ENCODE measurements around the gene EMX1.

The EMX1 gene

GRCh38 chr2:72917138-72917876 lies at the start of gene EMX1:
Gene EMX1 (plus strand): TSS chr2:72917519. CDS start chr2:72917853, 334 bp downstream.
- Mint-ChIP-seq H3K9me3 (no peaks in the 10 kb centered on the region), H3K27me3 (peaks cover 80% of the 10 kb centered on the region), H3K4me1 (peaks cover 32% of the 10 kb centered on the region), H3K4me3 (peak within 1 kb of the TSS; percentile 68), H3K36me3 (ENCODE audit: low read depth) (no peaks in the 10 kb centered on the region), H3K27ac (no peak within 1 kb of the TSS)
- DNase-seq, result peak; percentile 55
- peak; percentile 30 for ATAC-seq

- H3K27ac Mint-ChIP-seq, result no peak overlapping the region
- H3K27me3 Mint-ChIP-seq, result peaks cover 40% of the 10 kb centered on the region
- no peaks in the 10 kb centered on the region for H3K4me1 Mint-ChIP-seq
- DNase-seq (no peak), ATAC-seq (no peak)
- no peak overlapping the region for H3K4me3 Mint-ChIP-seq
- H3K9me3 Mint-ChIP-seq, result peaks cover 10% of the 10 kb centered on the region
- no peaks in the 10 kb centered on the region for H3K36me3 Mint-ChIP-seq (ENCODE audit: low read depth)
Measured at GRCh38 chr2:72871060-72871459, 46.3 kb upstream of the EMX1 start.

DNA sequence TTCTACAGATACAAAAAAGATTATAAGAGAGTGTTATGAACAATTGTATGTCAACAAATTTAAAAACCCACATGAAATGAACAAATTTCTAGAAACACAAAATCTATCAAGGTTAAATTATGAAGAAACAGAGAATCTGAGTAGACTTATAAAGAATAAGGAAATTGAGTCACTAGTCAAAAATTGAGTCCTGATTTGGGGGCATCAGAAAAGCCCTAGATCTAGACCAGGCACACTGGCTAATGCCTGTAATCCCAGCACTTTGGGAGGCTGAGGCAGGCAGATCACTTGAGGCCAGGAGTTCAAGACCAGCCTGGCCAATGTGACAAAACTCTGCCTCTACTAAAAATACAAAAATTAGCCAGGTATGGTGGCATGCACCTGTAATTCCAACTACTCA lies 45.4 kb upstream of the EMX1 start:
- Mint-ChIP-seq H3K27me3 (peaks cover 35% of the 10 kb centered on the region), H3K4me1 (no peaks in the 10 kb centered on the region), H3K27ac (no peak overlapping the region), H3K9me3 (peaks cover 10% of the 10 kb centered on the region), H3K36me3 (ENCODE audit: low read depth) (no peaks in the 10 kb centered on the region), H3K4me3 (no peak overlapping the region)
- DNase-seq, result no peak
- no peak for ATAC-seq

DNA sequence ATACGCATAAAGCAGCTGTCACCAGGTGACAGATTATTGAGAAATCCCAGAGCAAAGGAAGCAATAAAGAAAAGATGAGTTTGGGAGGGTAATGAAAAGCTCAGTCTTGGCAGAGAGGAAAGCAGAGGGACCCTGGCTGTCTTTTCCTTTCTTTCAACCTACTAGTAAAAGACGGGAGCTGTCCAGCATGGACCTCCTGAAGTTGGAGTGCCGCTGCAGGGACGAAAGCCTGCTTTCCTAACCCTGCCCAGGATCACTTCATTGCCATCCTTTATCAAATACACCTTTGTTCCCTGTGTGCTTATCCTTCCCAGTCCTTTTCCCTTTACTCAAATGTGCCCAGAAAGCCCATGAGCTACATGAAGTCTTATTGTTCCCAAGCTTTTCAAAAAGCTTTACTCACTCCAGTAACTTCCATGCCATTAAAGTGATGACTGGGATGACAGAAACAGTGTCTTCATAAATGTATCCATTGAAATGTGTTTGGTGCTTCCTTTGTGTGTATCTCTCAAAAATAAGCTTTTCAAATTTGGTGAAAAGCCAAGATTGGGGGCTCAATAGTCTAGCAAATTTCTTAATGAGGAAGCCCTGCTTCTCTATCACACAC lies 33.9 kb upstream of the EMX1 start:
- DNase-seq, result peak; percentile 44

GRCh38 chr2:72886505-72887031 lies 30.8 kb upstream of the EMX1 start:
- no peak overlapping the region for H3K27ac Mint-ChIP-seq
- peaks cover 71% of the 10 kb centered on the region for H3K27me3 Mint-ChIP-seq
- H3K9me3 Mint-ChIP-seq, result no peaks in the 10 kb centered on the region
- ATAC-seq, result no peak
- H3K4me3 Mint-ChIP-seq, result peak overlapping the region; percentile 70
- H3K4me1 Mint-ChIP-seq, result peaks cover 5% of the 10 kb centered on the region
- H3K36me3 Mint-ChIP-seq (ENCODE audit: low read depth), result peaks cover 4% of the 10 kb centered on the region
- DNase-seq, result no peak

More for the DNA sequence above, 33.9 kb upstream of the EMX1 start:
- Mint-ChIP-seq H3K4me1 (peaks cover 3% of the 10 kb centered on the region), H3K9me3 (no peaks in the 10 kb centered on the region), H3K27me3 (peaks cover 57% of the 10 kb centered on the region), H3K4me3 (no peak overlapping the region), H3K36me3 (ENCODE audit: low read depth) (no peaks in the 10 kb centered on the region), H3K27ac (no peak overlapping the region)
- no peak for ATAC-seq

- Mint-ChIP-seq H3K36me3 (ENCODE audit: low read depth) (peaks cover 4% of the 10 kb centered on the region), H3K4me3 (peak within 1 kb of the TSS; percentile 73), H3K27ac (no peak within 1 kb of the TSS), H3K9me3 (no peaks in the 10 kb centered on the region), H3K4me1 (peaks cover 5% of the 10 kb centered on the region), H3K27me3 (peaks cover 71% of the 10 kb centered on the region)
- ATAC-seq, result peak; percentile 94
- peak; percentile 79 for DNase-seq
Measured at GRCh38 chr2:72887032-72887739, 30.1 kb upstream of the EMX1 start, which contains the start of gene SPR. Gene SPR (plus strand): TSS chr2:72887408. CDS start chr2:72887433, 25 bp downstream.

DNA sequence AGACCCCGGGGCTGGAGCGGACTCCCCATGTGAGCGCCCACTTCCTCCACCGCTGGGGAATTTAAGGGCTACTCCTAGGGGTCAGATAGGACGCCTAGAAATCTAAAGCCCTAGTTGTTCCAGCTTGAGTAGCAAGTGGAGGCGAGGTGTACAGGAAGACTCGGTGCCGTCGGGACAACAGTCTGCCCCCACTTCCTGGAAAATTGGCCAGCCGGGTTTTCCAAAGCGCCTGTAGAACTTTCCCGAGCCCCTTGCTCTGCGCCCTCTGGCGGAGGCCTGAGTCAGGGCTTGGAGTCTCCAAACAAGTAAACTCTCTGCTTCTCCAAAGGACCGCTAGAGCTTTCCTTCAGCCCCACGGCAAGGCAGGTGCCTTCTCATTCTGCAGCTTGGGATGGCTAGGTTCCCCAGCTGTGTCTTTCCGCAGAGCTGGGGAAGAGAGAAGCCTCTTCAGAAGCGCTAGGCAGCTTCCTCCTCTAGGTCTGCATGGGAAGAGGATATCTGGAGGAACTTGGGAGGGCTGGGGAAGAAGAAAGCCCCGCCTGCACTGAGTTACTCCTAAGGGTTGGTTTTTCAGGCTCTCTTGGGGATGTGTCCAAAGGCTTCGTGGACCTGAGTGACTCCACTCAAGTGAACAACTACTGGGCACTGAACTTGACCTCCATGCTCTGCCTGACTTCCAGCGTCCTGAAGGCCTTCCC lies 29.4 kb upstream of the EMX1 start:
- peak; percentile 76 for DNase-seq
- peak; percentile 31 for ATAC-seq
- peaks cover 67% of the 10 kb centered on the region for H3K27me3 Mint-ChIP-seq
- no peaks in the 10 kb centered on the region for H3K9me3 Mint-ChIP-seq
- peak overlapping the region; percentile 73 for H3K4me3 Mint-ChIP-seq
- peaks cover 5% of the 10 kb centered on the region for H3K4me1 Mint-ChIP-seq
- no peak overlapping the region for H3K27ac Mint-ChIP-seq
- peaks cover 4% of the 10 kb centered on the region for H3K36me3 Mint-ChIP-seq (ENCODE audit: low read depth)

GRCh38 chr2:72888438-72889202 lies 28.7 kb upstream of the EMX1 start:
- Mint-ChIP-seq H3K4me1 (peaks cover 5% of the 10 kb centered on the region), H3K27ac (no peak overlapping the region), H3K27me3 (peaks cover 65% of the 10 kb centered on the region), H3K9me3 (no peaks in the 10 kb centered on the region), H3K4me3 (peak overlapping the region; percentile 73), H3K36me3 (ENCODE audit: low read depth) (peaks cover 4% of the 10 kb centered on the region)
- no peak for ATAC-seq
- no peak for DNase-seq

- no peaks in the 10 kb centered on the region for H3K9me3 Mint-ChIP-seq
- peaks cover 5% of the 10 kb centered on the region for H3K4me1 Mint-ChIP-seq
- ATAC-seq (no peak), DNase-seq (no peak)
- no peak overlapping the region for H3K27ac Mint-ChIP-seq
- H3K4me3 Mint-ChIP-seq, result no peak overlapping the region
- H3K36me3 Mint-ChIP-seq (ENCODE audit: low read depth), result peaks cover 4% of the 10 kb centered on the region
- peaks cover 64% of the 10 kb centered on the region for H3K27me3 Mint-ChIP-seq
Measured at GRCh38 chr2:72889991-72890390, 27.3 kb upstream of the EMX1 start.

- H3K27ac Mint-ChIP-seq, result no peak overlapping the region
- ATAC-seq (no peak), DNase-seq (no peak)
- H3K9me3 Mint-ChIP-seq, result no peaks in the 10 kb centered on the region
- peaks cover 4% of the 10 kb centered on the region for H3K36me3 Mint-ChIP-seq (ENCODE audit: low read depth)
- H3K4me3 Mint-ChIP-seq, result no peak overlapping the region
- peaks cover 6% of the 10 kb centered on the region for H3K4me1 Mint-ChIP-seq
- H3K27me3 Mint-ChIP-seq, result peaks cover 61% of the 10 kb centered on the region
Measured at GRCh38 chr2:72891091-72891818, 26.1 kb upstream of the EMX1 start.

DNA sequence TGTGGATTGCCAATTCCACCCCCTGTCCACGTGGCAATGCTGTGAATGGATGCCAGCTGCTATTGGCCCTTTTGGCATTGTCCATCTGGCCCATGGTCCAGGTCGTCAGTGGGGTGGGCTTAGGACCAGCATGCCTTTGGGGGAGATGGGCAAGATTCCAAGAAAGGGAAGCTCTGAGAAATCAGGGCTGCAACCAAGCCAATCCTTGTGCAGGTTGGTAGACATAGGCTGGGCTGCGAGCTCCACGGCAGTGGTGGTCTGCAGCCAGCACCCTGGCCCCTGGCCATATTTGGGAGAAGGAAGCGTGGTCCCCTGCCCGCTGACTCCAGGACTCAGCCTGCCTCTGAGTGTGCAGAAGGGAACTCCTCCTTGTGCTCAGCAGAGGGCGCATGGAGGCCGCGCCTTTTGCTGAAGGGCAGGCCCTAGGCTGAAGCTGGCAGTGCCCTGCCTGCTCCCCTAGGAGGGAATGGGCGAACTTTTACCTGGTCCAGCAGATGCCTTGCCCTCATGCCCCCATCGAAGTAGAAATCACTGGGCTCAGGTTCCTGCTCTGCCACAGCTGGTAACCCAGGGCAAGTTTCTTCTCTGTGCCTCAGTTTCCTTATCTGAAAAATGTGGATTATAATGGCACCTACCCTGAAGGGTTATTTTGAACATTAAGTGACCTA lies 24.7 kb upstream of the EMX1 start:
- ATAC-seq (peak; percentile 76), DNase-seq (peak; percentile 61)
- peaks cover 4% of the 10 kb centered on the region for H3K36me3 Mint-ChIP-seq (ENCODE audit: low read depth)
- H3K9me3 Mint-ChIP-seq, result no peaks in the 10 kb centered on the region
- peaks cover 60% of the 10 kb centered on the region for H3K27me3 Mint-ChIP-seq
- no peak overlapping the region for H3K4me3 Mint-ChIP-seq
- H3K4me1 Mint-ChIP-seq, result peaks cover 6% of the 10 kb centered on the region
- H3K27ac Mint-ChIP-seq, result no peak overlapping the region

DNA sequence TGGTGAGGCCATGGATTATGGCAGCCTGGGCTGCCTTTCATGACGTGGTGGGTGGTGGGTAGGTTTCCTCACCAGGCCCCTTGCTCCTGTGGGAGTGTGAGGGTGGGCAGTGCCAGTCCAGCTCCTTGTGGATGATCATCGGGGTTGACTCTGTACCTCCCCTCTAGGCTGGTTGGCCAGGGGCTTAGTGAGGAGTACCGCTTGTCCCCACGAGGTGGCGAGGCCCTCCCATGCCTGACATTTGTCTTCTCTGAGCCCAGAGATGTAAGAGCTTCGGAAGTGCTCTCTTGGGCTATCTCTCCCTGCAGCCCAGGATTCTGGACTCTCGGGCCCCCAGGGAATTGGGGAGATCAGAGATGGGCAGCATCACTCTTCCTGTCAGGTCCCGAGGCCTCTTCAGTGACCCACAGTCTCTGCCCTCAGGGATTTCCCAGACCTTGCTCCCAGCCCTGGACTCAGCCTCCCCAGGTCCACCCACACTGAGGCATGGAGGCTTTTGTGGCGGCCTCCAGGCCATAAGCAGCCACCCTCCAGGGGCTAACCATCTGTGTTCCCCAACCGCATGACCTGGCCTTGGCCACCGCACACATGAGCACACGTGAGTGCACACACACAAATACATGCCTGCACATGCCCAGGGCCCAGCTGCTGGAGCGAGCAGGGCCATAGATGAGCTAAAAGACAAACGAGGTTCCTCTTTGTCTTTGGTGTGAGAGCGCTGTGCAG lies 23.6 kb upstream of the EMX1 start:
- no peak overlapping the region for H3K4me3 Mint-ChIP-seq
- peaks cover 4% of the 10 kb centered on the region for H3K4me1 Mint-ChIP-seq
- H3K9me3 Mint-ChIP-seq, result no peaks in the 10 kb centered on the region
- no peak overlapping the region for H3K27ac Mint-ChIP-seq
- peak; percentile 55 for DNase-seq
- H3K27me3 Mint-ChIP-seq, result peaks cover 60% of the 10 kb centered on the region
- H3K36me3 Mint-ChIP-seq (ENCODE audit: low read depth), result peaks cover 4% of the 10 kb centered on the region
- ATAC-seq, result peak; percentile 58
